ENCODE data around the gene EXOC4.

DNA sequence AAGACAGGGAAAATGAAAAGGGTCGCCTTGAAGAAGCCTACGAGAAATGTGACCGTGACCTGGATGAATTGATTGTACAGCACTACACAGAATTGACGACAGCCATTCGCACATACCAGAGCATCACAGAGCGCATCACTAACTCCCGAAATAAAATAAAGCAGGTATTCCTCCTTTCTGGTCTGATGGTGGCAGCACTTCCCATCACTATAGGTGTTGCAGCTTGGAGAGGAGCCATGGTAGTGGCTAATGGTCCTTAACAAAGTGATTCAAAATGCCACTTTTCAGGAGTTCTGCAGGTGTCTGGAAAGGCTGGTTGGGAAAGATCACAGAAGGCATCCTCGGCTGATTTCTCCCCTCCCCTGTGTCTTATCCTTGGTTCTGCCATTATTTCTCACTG is 22.1 kb downstream of the EXOC4 start:
- TF ChIP-seq, protein P1, sequence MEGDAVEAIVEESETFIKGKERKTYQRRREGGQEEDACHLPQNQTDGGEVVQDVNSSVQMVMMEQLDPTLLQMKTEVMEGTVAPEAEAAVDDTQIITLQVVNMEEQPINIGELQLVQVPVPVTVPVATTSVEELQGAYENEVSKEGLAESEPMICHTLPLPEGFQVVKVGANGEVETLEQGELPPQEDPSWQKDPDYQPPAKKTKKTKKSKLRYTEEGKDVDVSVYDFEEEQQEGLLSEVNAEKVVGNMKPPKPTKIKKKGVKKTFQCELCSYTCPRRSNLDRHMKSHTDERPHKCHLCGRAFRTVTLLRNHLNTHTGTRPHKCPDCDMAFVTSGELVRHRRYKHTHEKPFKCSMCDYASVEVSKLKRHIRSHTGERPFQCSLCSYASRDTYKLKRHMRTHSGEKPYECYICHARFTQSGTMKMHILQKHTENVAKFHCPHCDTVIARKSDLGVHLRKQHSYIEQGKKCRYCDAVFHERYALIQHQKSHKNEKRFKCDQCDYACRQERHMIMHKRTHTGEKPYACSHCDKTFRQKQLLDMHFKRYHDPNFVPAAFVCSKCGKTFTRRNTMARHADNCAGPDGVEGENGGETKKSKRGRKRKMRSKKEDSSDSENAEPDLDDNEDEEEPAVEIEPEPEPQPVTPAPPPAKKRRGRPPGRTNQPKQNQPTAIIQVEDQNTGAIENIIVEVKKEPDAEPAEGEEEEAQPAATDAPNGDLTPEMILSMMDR (IDR thresholded peaks at IDR 0.05 in 4 of 5, conservative IDR thresholded peaks at IDR 0.05 in 1 of 5) = no peak
- no peak for TF ChIP-seq POLR2A (IDR thresholded peaks at IDR 0.05)

Data from gastrocnemius medialis (tissue), 4 donors.